ENCODE measurements around the gene CEP290. TPM values are rescaled to one million over a fixed set of nuclear protein-coding genes. Genes with fewer than 3 reads are reported as not detected.

CEP290 gene
- polyA plus RNA-seq, 1 experiment = 8.1 TPM

- ChIA-PET POLR2A (no interaction called here), CTCF (no interaction called here)
- Histone ChIP-seq H3K4me3 (ENCODE audit: low read depth, low read length) (no peak overlapping the region), H3K27ac (ENCODE audit: low read depth, low read length) (no peak overlapping the region), H3K9me3 (ENCODE audit: control insufficient read depth, insufficient read depth, low read length) (0 out of 2 replicates have a peak, but pooled peaks cover 3% of the 10 kb centered on the region), H3K27me3 (ENCODE audit: control insufficient read depth, insufficient read depth, low read length) (no peaks in the 10 kb centered on the region)
- no peak for DNase-seq (ENCODE audit: low read depth, low spot score)
- TF ChIP-seq CTCF (IDR thresholded peaks at IDR 0.05; ENCODE audit: low read depth, low read length) = no peak
Observed at GRCh38 chr12:88026196-88026595, 115.7 kb downstream of the CEP290 start.

DNA sequence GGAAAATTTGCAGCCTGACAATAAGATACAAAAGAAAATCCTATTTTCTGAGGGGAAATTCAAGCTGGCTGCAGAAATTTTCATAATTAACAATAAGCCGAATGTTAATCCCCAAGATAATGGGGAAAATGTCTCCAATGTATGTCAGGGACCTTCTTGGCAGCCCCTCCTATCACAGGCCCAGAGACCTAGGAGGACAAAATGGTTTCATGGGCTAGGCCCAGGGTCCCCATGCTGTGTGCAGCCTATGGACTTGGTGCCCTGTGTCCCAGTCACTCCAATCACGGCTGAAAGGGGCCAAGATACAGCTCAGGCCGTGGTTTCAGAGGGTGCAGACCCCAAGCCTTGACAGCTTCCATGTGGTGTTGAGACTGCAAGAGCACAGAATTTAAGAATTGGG, 123.9 kb downstream of the CEP290 start:
- CTCF ChIA-PET = no interaction called here
- POLR2A ChIA-PET = no interaction called here
- TF ChIP-seq CTCF (IDR thresholded peaks at IDR 0.05; ENCODE audit: low read depth, low read length) = no peak

GRCh38 chr12:88015825-88016224, 126.1 kb downstream of the CEP290 start:
- ChIA-PET CTCF (no interaction called here), POLR2A (no interaction called here)
- no peak for TF ChIP-seq CTCF (IDR thresholded peaks at IDR 0.05; ENCODE audit: low read depth, low read length)
- H3K27me3 ChIP-seq (ENCODE audit: control insufficient read depth, insufficient read depth, low read length) = no peaks in the 10 kb centered on the region
- DNase-seq (ENCODE audit: low read depth, low spot score) = no peak
- no peak overlapping the region for H3K4me3 ChIP-seq (ENCODE audit: low read depth, low read length)
- H3K27ac ChIP-seq (ENCODE audit: low read depth, low read length) = no peak overlapping the region
- H3K9me3 ChIP-seq (ENCODE audit: control insufficient read depth, insufficient read depth, low read length) = peaks cover 7% of the 10 kb centered on the region

More for the DNA sequence above, 123.9 kb downstream of the CEP290 start:
- no peak overlapping the region for H3K4me3 ChIP-seq (ENCODE audit: low read depth, low read length)
- no peak for DNase-seq (ENCODE audit: low read depth, low spot score)
- H3K27ac ChIP-seq (ENCODE audit: low read depth, low read length) = no peak overlapping the region
- H3K27me3 ChIP-seq (ENCODE audit: control insufficient read depth, insufficient read depth, low read length) = no peaks in the 10 kb centered on the region
- peaks cover 7% of the 10 kb centered on the region for H3K9me3 ChIP-seq (ENCODE audit: control insufficient read depth, insufficient read depth, low read length)

DNA sequence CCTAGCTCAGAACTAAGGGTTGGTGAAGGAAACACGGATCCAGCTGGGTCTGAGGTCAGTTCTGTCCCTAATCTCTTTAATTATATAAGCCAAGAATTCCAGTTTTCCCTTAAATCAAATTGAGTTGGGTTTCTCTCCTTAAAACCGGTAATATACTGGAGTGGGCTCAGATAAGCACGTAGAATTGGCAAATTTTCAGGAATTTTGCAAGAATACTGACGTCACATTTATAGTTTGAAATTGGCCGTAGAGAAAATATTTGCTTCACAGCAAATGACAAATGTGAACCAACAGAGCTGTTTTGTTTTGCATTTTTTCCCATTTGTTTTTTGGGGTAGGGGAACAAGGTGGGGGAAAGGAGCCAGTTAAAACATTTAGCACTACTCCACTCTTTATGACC, 130.1 kb downstream of the CEP290 start:
- CTCF ChIA-PET = no interaction called here
- H3K4me3 ChIP-seq (ENCODE audit: low read depth, low read length) = no peak overlapping the region
- no peak for DNase-seq (ENCODE audit: low read depth, low spot score)
- H3K27me3 ChIP-seq (ENCODE audit: control insufficient read depth, insufficient read depth, low read length) = no peaks in the 10 kb centered on the region
- no peak for TF ChIP-seq CTCF (IDR thresholded peaks at IDR 0.05; ENCODE audit: low read depth, low read length)
- no peaks in the 10 kb centered on the region for H3K9me3 ChIP-seq (ENCODE audit: control insufficient read depth, insufficient read depth, low read length)
- H3K27ac ChIP-seq (ENCODE audit: low read depth, low read length) = no peak overlapping the region
- POLR2A ChIA-PET = no interaction called here

DNA sequence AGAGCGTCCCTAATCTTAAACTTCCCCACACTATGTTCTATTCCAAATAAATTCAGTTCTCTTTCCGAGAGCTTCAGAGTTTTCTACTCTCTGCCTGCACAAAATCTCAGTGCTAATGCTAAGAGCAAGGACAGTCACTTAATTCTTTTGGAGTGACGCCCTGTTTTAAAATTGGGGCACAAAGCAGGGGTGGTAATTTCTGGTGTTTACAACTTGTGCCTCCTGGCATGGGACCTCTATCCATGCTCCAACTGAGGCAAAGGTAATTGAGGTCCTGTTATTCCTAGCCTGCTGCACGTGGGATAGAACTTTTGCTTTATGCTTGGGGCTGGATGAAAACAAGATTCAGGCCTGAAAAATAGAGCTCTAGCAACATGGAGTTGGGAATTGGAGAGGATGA, 135.5 kb downstream of the CEP290 start:
- no peaks in the 10 kb centered on the region for H3K9me3 ChIP-seq (ENCODE audit: control insufficient read depth, insufficient read depth, low read length)
- H3K27me3 ChIP-seq (ENCODE audit: control insufficient read depth, insufficient read depth, low read length) = no peaks in the 10 kb centered on the region
- CTCF ChIA-PET = no interaction called here
- POLR2A ChIA-PET = no interaction called here
- no peak for DNase-seq (ENCODE audit: low read depth, low spot score)
- no peak overlapping the region for H3K27ac ChIP-seq (ENCODE audit: low read depth, low read length)
- TF ChIP-seq CTCF (IDR thresholded peaks at IDR 0.05; ENCODE audit: low read depth, low read length) = no peak
- no peak overlapping the region for H3K4me3 ChIP-seq (ENCODE audit: low read depth, low read length)
